Renal cortex interstitium (tissue), 15 donors: ENCODE results near the gene BMF. TPM values are rescaled to one million over a fixed set of nuclear protein-coding genes. Genes with fewer than 3 reads are reported as not detected.
"Not testable (repeated sequence)": the region's sequence is repeated elsewhere in the genome, so short reads cannot be mapped to it uniquely, and the experiment has no call there.

Source experiments
- DNase-seq, 11 donors: peaks; one replicate each; pipeline ENCODE4 v3.0.0-alpha.2; 2013; ENCODE audit warnings: low read depth in 9 of 11, low spot score in 4 of 11; ENCODE audit errors: extremely low read depth in 1 of 11
- long read RNA-seq, 16 experiments: transcript quantifications; one replicate each; lab custom pipeline, GENCODE V29; 2026
- polyA plus RNA-seq, 3 donors: library from polyadenylated mRNA; unstranded; fragments of 120-200 nt; gene quantifications; one replicate each; pipeline ENCODE4 v1.2.1, GENCODE V29; 2013; ENCODE audit not compliant: insufficient read length in 3 of 3

Gene BMF
- 10 to 100 TPM; 34.9 to 45.1 (median 41.3) TPM for polyA plus RNA-seq
- long read RNA-seq, donor 1: 0 reads
- long read RNA-seq, donor 2, full-length matches to known transcripts: 3 of 3 reads
- long read RNA-seq, donor 2, partial matches to known transcripts: 0 of 3 reads
- long read RNA-seq, donor 2, other reads (novel, unspliced or antisense): 0 of 3 reads
- long read RNA-seq, donor 3, full-length matches to known transcripts: 10 of 15 reads
- long read RNA-seq, donor 3, partial matches to known transcripts: 5 of 15 reads
- long read RNA-seq, donor 3, other reads (novel, unspliced or antisense): 0 of 15 reads
- long read RNA-seq, donor 4, full-length matches to known transcripts: 2 of 2 reads
- long read RNA-seq, donor 4, partial matches to known transcripts: 0 of 2 reads
- long read RNA-seq, donor 4, other reads (novel, unspliced or antisense): 0 of 2 reads
- long read RNA-seq, donor 5: 0 reads
- long read RNA-seq, donor 6, full-length matches to known transcripts: 2 of 2 reads
- long read RNA-seq, donor 6, partial matches to known transcripts: 0 of 2 reads
- long read RNA-seq, donor 6, other reads (novel, unspliced or antisense): 0 of 2 reads
- long read RNA-seq, donor 7, full-length matches to known transcripts: 4 of 4 reads
- long read RNA-seq, donor 7, partial matches to known transcripts: 0 of 4 reads
- long read RNA-seq, donor 7, other reads (novel, unspliced or antisense): 0 of 4 reads
- long read RNA-seq, donor 8: 0 reads
- long read RNA-seq, donor 9, full-length matches to known transcripts: 2 of 2 reads
- long read RNA-seq, donor 9, partial matches to known transcripts: 0 of 2 reads
- long read RNA-seq, donor 9, other reads (novel, unspliced or antisense): 0 of 2 reads
- long read RNA-seq, donor 10, full-length matches to known transcripts: 7 of 14 reads
- long read RNA-seq, donor 10, partial matches to known transcripts: 7 of 14 reads
- long read RNA-seq, donor 10, other reads (novel, unspliced or antisense): 0 of 14 reads
- long read RNA-seq, donor 11, full-length matches to known transcripts: 3 of 3 reads
- long read RNA-seq, donor 11, partial matches to known transcripts: 0 of 3 reads
- long read RNA-seq, donor 11, other reads (novel, unspliced or antisense): 0 of 3 reads
- long read RNA-seq, donor 12: 0 reads
- long read RNA-seq, donor 13: 0 reads
- long read RNA-seq, donor 14, full-length matches to known transcripts: 3 of 3 reads
- long read RNA-seq, donor 14, partial matches to known transcripts: 0 of 3 reads
- long read RNA-seq, donor 14, other reads (novel, unspliced or antisense): 0 of 3 reads
- long read RNA-seq, donor 15, full-length matches to known transcripts: 2 of 2 reads
- long read RNA-seq, donor 15, partial matches to known transcripts: 0 of 2 reads
- long read RNA-seq, donor 15, other reads (novel, unspliced or antisense): 0 of 2 reads
- long read RNA-seq, donor 16, full-length matches to known transcripts: 13 of 19 reads
- long read RNA-seq, donor 16, partial matches to known transcripts: 6 of 19 reads
- long read RNA-seq, donor 16, other reads (novel, unspliced or antisense): 0 of 19 reads

GRCh38 chr15:40108855-40109735, at the start of gene BMF:
TSS of gene BMF (minus strand) at chr15:40108879. CDS start at chr15:40106086, 2,793 bp downstream.
- DNase-seq: peak; percentile 95 to 99 (median 99)

DNA sequence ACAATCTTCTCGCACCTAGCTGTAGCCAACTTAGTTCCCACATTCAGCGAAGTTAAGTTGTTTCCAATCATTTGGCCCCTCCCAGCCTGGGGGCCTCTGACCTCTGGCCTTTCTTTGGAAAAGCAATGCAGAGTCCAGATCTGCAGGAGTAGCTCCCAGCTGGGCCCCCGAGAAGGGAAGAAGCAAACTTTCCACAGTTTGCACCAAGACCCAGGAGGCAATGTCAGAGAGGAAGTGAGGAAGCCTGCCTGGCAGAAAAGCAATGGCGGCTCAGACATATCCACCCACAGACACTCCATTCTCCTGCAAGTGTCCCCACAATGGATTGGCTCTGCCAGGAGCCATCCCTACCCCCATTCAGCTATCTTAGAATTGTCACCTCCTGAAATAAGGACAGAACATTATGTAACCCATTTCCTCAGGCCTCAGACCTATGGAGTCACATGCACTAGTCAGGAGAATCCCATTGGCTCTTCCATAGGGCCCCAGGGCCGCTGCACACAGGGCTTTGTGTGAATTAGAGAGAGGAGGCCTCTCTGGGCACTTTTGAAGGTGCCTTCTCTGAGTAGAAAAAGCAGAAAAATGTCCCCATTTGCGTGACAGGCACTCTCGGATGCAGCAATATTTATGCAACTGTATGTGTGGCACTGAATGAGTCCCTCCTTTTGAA, 49.2 kb upstream of the BMF start:
- no peak for DNase-seq

GRCh38 chr15:40155270-40155910, 46.7 kb upstream of the BMF start:
- DNase-seq: peak in 8 of 11 donors; percentile 21 to 71 (median 50)

- DNase-seq: not testable (repeated sequence)
Observed at GRCh38 chr15:40154821-40155220, 46.1 kb upstream of the BMF start.

GRCh38 chr15:40151991-40152390, 43.3 kb upstream of the BMF start:
- DNase-seq: no peak

- no peak for DNase-seq
Observed at GRCh38 chr15:40151499-40151898, 42.8 kb upstream of the BMF start.

- no peak for DNase-seq
Observed at GRCh38 chr15:40150163-40150925, 41.7 kb upstream of the BMF start.

DNA sequence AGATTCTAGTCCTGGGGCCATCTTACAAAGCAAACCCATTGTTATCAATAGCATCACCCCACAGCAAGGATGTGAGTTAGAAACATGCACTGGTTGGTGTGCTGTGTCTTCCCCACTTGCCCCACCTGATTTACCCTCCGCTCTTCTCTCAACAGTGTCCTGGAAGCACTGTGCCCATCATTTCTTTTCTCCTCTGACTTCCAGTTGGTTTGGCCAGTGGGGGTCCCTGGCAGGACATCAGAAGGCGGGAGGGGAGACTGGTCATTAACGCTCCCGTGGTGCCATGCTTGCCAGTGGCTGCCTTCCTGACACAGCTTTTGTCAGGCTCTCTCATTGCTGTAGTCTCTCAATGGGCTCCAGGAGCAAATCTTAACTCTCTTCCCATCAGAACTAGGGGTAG, 40.7 kb upstream of the BMF start:
- no peak for DNase-seq

GRCh38 chr15:40146037-40146436, 37.4 kb upstream of the BMF start:
- DNase-seq: no peak

DNA sequence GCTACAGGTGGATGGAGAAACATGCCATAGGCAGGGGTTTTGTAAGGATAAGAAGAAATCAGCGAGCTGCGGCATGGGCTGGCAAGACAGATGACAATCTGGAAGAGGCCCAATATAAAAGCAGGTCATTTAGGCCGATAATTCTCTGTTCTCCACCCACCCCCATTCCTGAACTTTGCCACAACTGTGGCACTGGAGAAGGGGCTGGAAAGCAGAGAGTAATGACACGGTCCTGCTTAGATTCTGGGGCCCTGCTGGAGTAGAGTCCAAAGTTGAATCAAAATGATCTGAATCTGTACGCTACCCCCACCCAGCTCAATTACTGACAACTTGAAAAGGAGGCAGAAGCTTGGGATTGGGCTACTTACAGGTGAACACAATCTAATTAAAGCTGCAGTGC, 33.7 kb upstream of the BMF start:
- no peak for DNase-seq

DNA sequence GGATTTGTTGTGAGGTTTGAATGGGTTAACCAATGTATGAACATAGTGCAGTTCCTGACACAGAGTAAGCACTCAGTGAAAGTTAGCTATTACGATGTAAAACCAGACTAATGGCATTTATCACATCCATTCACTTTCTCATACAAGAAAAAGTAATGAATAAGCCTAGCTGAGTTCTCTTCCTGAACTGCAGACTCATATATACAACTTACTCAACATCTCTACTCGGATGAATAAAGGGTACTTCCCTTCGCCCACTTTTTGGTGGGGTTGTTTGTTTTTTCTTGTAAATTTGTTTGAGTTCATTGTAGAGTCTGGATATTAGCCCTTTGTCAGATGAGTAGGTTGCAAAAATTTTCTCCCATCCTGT, 29.5 kb upstream of the BMF start:
- not testable (repeated sequence) for DNase-seq

- DNase-seq: no peak
Observed at GRCh38 chr15:40137303-40138200, 28.9 kb upstream of the BMF start.

- DNase-seq: no peak
Observed at GRCh38 chr15:40136470-40137302, 28.0 kb upstream of the BMF start.

- not testable (repeated sequence) for DNase-seq
Observed at GRCh38 chr15:40135846-40136450, 27.3 kb upstream of the BMF start.
